ENCODE measurements around the gene FOXE3. TPM values are rescaled to one million over a fixed set of nuclear protein-coding genes. Genes with fewer than 3 reads are reported as not detected.

The FOXE3 gene
- total and polyA plus RNA-seq, 2 donors (not counting 3 experiments of a cell fraction or from before 2014, with no cell fraction given): not detected

GRCh38 chr1:47405697-47406096 is 10.4 kb upstream of the FOXE3 start:
- FAIRE-seq: no peak
- POLR2A ChIA-PET: no interaction called here

DNA sequence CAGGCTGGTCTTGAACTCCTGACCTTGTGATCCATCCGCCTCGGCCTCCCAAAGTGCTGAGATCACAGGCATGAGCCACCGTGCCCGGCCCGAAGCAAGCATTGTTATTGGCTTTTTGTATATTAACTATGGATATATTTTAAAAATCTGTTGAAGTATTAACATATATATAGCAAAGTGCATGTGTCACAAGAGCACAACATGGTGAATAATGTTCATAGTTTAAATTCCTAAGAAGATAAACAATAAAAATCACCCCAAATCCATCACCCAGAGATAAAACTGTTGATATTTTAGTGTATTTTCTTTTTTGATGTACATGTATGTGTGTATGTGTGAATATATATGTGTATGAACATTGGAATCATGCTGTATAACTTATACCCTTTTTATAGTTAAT is 9.1 kb upstream of the FOXE3 start:
- POLR2A ChIA-PET: no interaction called here
- FAIRE-seq: no peak
- Histone ChIP-seq H3K36me3 (ENCODE audit: control insufficient read depth in 2 of 2, extremely low read depth in 1 of 2, insufficient read depth in 2 of 2, low read length in 2 of 2) (no peaks in the 10 kb centered on the region), H3K9ac (replicated peaks; ENCODE audit: extremely low read depth, insufficient read depth, low read length) (no peak overlapping the region), H3K4me1 (ENCODE audit: control insufficient read depth, extremely low read depth, insufficient read depth, low read length) (no peaks in the 10 kb centered on the region), H3K9me3 (replicated peaks; ENCODE audit: control insufficient read depth, insufficient read depth, low read length) (no peaks in the 10 kb centered on the region), H3K79me2 (ENCODE audit: control insufficient read depth, insufficient read depth, low read length) (no peaks in the 10 kb centered on the region), H2AFZ (ENCODE audit: low read depth, low read length) (no peak overlapping the region), H3K4me3 (replicated peaks in 1 of 3; ENCODE audit: insufficient read depth in 1 of 3, low read depth in 1 of 3, low read length in 3 of 3) (no peak overlapping the region), H4K20me1 (replicated peaks; ENCODE audit: control insufficient read depth, extremely low read depth, insufficient read depth, low read length) (no peaks in the 10 kb centered on the region), H3K27me3 (ENCODE audit: control insufficient read depth in 2 of 2, insufficient read depth in 2 of 2, low read length in 2 of 2) (peaks cover 8 to 20% of the 10 kb centered on the region in 2 experiments), H3K27ac (ENCODE audit: insufficient read depth, low read depth, low read length) (no peak overlapping the region), H3K4me2 (ENCODE audit: insufficient read depth, low read length) (no peak overlapping the region), H3K9me1 (replicated peaks; ENCODE audit: control insufficient read depth, extremely low read depth, insufficient read depth, low read length) (no peaks in the 10 kb centered on the region)
- intact Hi-C loops (cut with micrococcal nuclease) (no loop called here), dilution Hi-C loops (cut with MboI; ENCODE audit: extremely low pct_ligation_motif_present, low sequenced_read_pairs) (no loop called here)
- no peak for TF ChIP-seq POLR2A (IDR thresholded peaks at IDR 0.05; ENCODE audit: low read depth, low read length)
- no peak for TF ChIP-seq FOS (IDR thresholded peaks at IDR 0.05; ENCODE audit: borderline replicate concordance, insufficient read depth, low read length)
- no peak for TF ChIP-seq MAX (IDR thresholded peaks at IDR 0.05; ENCODE audit: insufficient read depth, insufficient read length)
- no peak for TF ChIP-seq POLR2AphosphoS5 (IDR thresholded peaks at IDR 0.05; ENCODE audit: insufficient read depth, low read depth, low read length)
- TF ChIP-seq JUN (IDR thresholded peaks at IDR 0.05; ENCODE audit: borderline replicate concordance, insufficient read depth, insufficient read length, low read depth): no peak
- TF ChIP-seq MYC (IDR thresholded peaks at IDR 0.05; ENCODE audit: low read depth, low read length): no peak
- no peak for TF ChIP-seq EZH2 (IDR thresholded peaks at IDR 0.05; ENCODE audit: borderline replicate concordance, low read depth, low read length, severe bottlenecking)
- TF ChIP-seq CTCF (IDR thresholded peaks at IDR 0.05; ENCODE audit: extremely low read depth in 1 of 2, insufficient read depth in 1 of 2, low read depth in 1 of 2, low read length in 2 of 2): no peak
- TF ChIP-seq GATA2 (IDR thresholded peaks at IDR 0.05; ENCODE audit: insufficient read depth, insufficient read length, low read depth, low read length): no peak
- DNase-seq (ENCODE audit: low read depth, low spot score): no peak
- CTCF ChIA-PET: interaction anchor here (1.4 kb wide), 1 partner anchor 31 kb away, joined by 5 read pairs; the partner anchor contains the start of gene FOXD2
- BruUV-seq (replicated peaks): no TSS peak

More at GRCh38 chr1:47405697-47406096, 10.4 kb upstream of the FOXE3 start:
- Histone ChIP-seq H3K27ac (ENCODE audit: insufficient read depth, low read depth, low read length) (no peak overlapping the region), H2AFZ (ENCODE audit: low read depth, low read length) (no peak overlapping the region), H4K20me1 (replicated peaks; ENCODE audit: control insufficient read depth, extremely low read depth, insufficient read depth, low read length) (no peaks in the 10 kb centered on the region), H3K36me3 (ENCODE audit: control insufficient read depth in 2 of 2, extremely low read depth in 1 of 2, insufficient read depth in 2 of 2, low read length in 2 of 2) (no peaks in the 10 kb centered on the region), H3K9ac (replicated peaks; ENCODE audit: extremely low read depth, insufficient read depth, low read length) (no peak overlapping the region), H3K4me2 (ENCODE audit: insufficient read depth, low read length) (no peak overlapping the region), H3K9me3 (replicated peaks; ENCODE audit: control insufficient read depth, insufficient read depth, low read length) (no peaks in the 10 kb centered on the region), H3K4me3 (replicated peaks in 1 of 3; ENCODE audit: insufficient read depth in 1 of 3, low read depth in 1 of 3, low read length in 3 of 3) (no peak overlapping the region), H3K9me1 (replicated peaks; ENCODE audit: control insufficient read depth, extremely low read depth, insufficient read depth, low read length) (no peaks in the 10 kb centered on the region), H3K79me2 (ENCODE audit: control insufficient read depth, insufficient read depth, low read length) (no peaks in the 10 kb centered on the region), H3K4me1 (ENCODE audit: control insufficient read depth, extremely low read depth, insufficient read depth, low read length) (no peaks in the 10 kb centered on the region), H3K27me3 (ENCODE audit: control insufficient read depth in 2 of 2, insufficient read depth in 2 of 2, low read length in 2 of 2) (peaks cover 8 to 24% of the 10 kb centered on the region in 2 experiments)
- CTCF ChIA-PET: no interaction called here
- no TSS peak for BruUV-seq (replicated peaks)
- DNase-seq (ENCODE audit: low read depth, low spot score): no peak
- TF ChIP-seq FOS (IDR thresholded peaks at IDR 0.05; ENCODE audit: borderline replicate concordance, insufficient read depth, low read length) (no peak), JUN (IDR thresholded peaks at IDR 0.05; ENCODE audit: borderline replicate concordance, insufficient read depth, insufficient read length, low read depth) (no peak), EZH2 (IDR thresholded peaks at IDR 0.05; ENCODE audit: borderline replicate concordance, low read depth, low read length, severe bottlenecking) (no peak), GATA2 (IDR thresholded peaks at IDR 0.05; ENCODE audit: insufficient read depth, insufficient read length, low read depth, low read length) (no peak), MAX (IDR thresholded peaks at IDR 0.05; ENCODE audit: insufficient read depth, insufficient read length) (no peak)
- intact Hi-C loops (cut with micrococcal nuclease): no loop called here
- dilution Hi-C loops (cut with MboI; ENCODE audit: extremely low pct_ligation_motif_present, low sequenced_read_pairs): no loop called here

Measured in endothelial cell of umbilical vein (primary cell).